GM19372 (cell line): Measurements from ENCODE around the gene PRAMEF11.

Experiments used
- ATAC-seq: cut with Tn5 transposase; IDR thresholded peaks from one replicate; pipeline ENCODE4 v1.9.1; 2021; ENCODE audit warnings: mild to moderate bottlenecking, low read depth, moderate library complexity; ENCODE audit not compliant: unreplicated experiment

PRAMEF11 gene

DNA sequence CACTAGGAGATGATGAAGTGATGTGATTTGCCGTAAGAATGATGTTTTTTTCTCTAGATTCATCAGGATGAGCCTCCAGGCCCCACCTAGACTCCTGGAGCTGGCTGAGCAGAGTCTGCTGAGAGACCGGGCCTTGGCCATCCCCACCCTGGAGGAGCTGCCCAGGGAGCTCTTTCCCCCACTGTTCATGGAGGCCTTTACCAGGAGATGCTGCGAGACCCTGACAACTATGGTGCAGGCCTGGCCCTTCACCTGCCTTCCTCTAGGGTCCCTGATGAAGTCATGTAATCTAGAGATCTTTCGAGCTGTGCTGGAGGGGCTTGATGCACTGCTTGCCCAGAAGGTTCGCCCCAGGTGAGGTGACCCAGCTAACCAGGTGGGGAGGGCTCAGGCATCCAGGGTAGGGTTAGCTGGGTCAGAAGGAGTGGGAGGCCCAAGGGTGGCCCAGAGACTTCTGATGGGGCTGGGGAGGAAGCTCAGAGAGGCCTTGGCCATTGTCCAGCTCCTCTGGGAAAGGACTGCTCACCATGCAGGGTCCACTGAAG, 56.3 kb downstream of the PRAMEF11 start:
- no peak for ATAC-seq
